Panc1 (cell line): ENCODE data around the gene EEF1A2. TPM values are rescaled to one million over a fixed set of nuclear protein-coding genes. Genes with fewer than 3 reads are reported as not detected.

ENCODE experiments used
- ATAC-seq: fragments of 200-7000 bp; cut with Tn5 transposase; 2 replicates; pipeline ENCODE4 v1.9.1; 2020; ENCODE audit warnings: mild to moderate bottlenecking, moderate library complexity
- BruUV-seq: library from RNA; stranded (reverse); fragments of 400-500 nt; replicated peaks from 2 replicates; lab custom pipeline; 2021; lab: Mats Ljungman, UMichigan
- CTCF ChIA-PET: fragments of 300-600 bp; sonication (Branson Sonifier 250); formaldehyde crosslinking; loops from one replicate; lab custom pipeline; 2022; ENCODE audit warnings: antibody characterized with exemption; lab: Charles Lee
- POLR2A ChIA-PET: fragments of 300-600 bp; sonication (Branson Sonifier 250); formaldehyde crosslinking; loops from one replicate; lab custom pipeline; 2022; ENCODE audit warnings: antibody characterized with exemption; lab: Charles Lee
- DNase-seq: peaks from one replicate; pipeline ENCODE4 v3.0.0-alpha.2; 2010; ENCODE audit warnings: low read depth, low spot score
- H3K27ac ChIP-seq: 2 replicates; pipeline ENCODE4 v1.5.1; 2011; ENCODE audit warnings: mild to moderate bottlenecking, low read length, inconsistent platforms
- H3K27me3 ChIP-seq: fragments of 200-500 bp; sonication (Bioruptor generic); 2 replicates; pipeline ENCODE4 v1.6.0; 2014; ENCODE audit warnings: low read length, inconsistent platforms; ENCODE audit not compliant: control insufficient read depth, insufficient read depth
- H3K36me3 ChIP-seq: fragments of 200-500 bp; sonication (Bioruptor generic); 2 replicates; pipeline ENCODE4 v1.5.1; 2014; ENCODE audit warnings: inconsistent platforms, mild to moderate bottlenecking, low read length, moderate library complexity; ENCODE audit not compliant: control insufficient read depth, insufficient read depth
- H3K4me1 ChIP-seq: 2 replicates; pipeline ENCODE4 v1.5.1; 2011; ENCODE audit warnings: inconsistent platforms, mild to moderate bottlenecking, low read length, moderate library complexity; ENCODE audit not compliant: control insufficient read depth, insufficient read depth
- H3K4me3 ChIP-seq, 2 experiments: 2 replicates each; pipeline ENCODE4 v1.5.1; 2011 to 2012; ENCODE audit warnings: low read depth in 2 of 2, low read length in 2 of 2, mild to moderate bottlenecking in 2 of 2, inconsistent platforms in 1 of 2, moderate library complexity in 1 of 2
- H3K9me3 ChIP-seq: fragments of 200-500 bp; sonication (Bioruptor generic); 2 replicates; pipeline ENCODE4 v1.5.1; 2014; ENCODE audit warnings: low read depth, mild to moderate bottlenecking, inconsistent platforms, low read length, moderate library complexity; ENCODE audit not compliant: control insufficient read depth, insufficient read depth
- POLR2AphosphoS5 ChIP-seq: IDR thresholded peaks from 2 replicates; pipeline ENCODE4 v1.6.1; 2012; ENCODE audit warnings: mild to moderate bottlenecking, low read depth, low read length, moderate library complexity
- SIN3A ChIP-seq: IDR thresholded peaks from 2 replicates; pipeline ENCODE4 v1.6.1; 2012; ENCODE audit warnings: low read depth, mild to moderate bottlenecking, low read length, moderate library complexity, borderline replicate concordance; ENCODE audit not compliant: insufficient read depth
- TCF7L2 ChIP-seq: IDR thresholded peaks from 2 replicates; pipeline ENCODE4 v1.6.1; 2011; ENCODE audit warnings: mild to moderate bottlenecking, low read depth, low read length, inconsistent platforms
- in situ Hi-C: cut with HindIII; loops from 2 replicates; pipeline ENCODE4 v1.10.0; 2016; ENCODE audit warnings: low sequenced_read_pairs, low pct_unique_long_range_greater_than_20kb
- intact Hi-C: fragments of 100-400 bp; cut with micrococcal nuclease; formaldehyde crosslinking; loops from one replicate; pipeline ENCODE4 v1.10.0; 2022; ENCODE audit not compliant: unreplicated experiment
- total RNA-seq: library from RNA; stranded (reverse); gene quantifications from one replicate; pipeline ENCODE4 v1.2.1, GENCODE V29; 2021; ENCODE audit not compliant: unreplicated experiment
- TF ChIP-seq, protein P1 (sequence below): fragments of 450-650 bp; IDR thresholded peaks from 2 replicates; pipeline ENCODE4 v1.5.1; 2017; ENCODE audit warnings: mild to moderate bottlenecking
- TF ChIP-seq, protein P2 (sequence below), 2 experiments: IDR thresholded peaks; 2 replicates each; pipeline ENCODE4 v1.6.1; 2011 to 2012; ENCODE audit warnings: low read depth in 2 of 2, control low read depth in 1 of 2, low read length in 1 of 2, mild to moderate bottlenecking in 1 of 2, moderate library complexity in 1 of 2; ENCODE audit not compliant: insufficient read depth in 1 of 2

Gene EEF1A2
- total RNA-seq, 1 experiment from 2014 or later: 178 TPM

DNA sequence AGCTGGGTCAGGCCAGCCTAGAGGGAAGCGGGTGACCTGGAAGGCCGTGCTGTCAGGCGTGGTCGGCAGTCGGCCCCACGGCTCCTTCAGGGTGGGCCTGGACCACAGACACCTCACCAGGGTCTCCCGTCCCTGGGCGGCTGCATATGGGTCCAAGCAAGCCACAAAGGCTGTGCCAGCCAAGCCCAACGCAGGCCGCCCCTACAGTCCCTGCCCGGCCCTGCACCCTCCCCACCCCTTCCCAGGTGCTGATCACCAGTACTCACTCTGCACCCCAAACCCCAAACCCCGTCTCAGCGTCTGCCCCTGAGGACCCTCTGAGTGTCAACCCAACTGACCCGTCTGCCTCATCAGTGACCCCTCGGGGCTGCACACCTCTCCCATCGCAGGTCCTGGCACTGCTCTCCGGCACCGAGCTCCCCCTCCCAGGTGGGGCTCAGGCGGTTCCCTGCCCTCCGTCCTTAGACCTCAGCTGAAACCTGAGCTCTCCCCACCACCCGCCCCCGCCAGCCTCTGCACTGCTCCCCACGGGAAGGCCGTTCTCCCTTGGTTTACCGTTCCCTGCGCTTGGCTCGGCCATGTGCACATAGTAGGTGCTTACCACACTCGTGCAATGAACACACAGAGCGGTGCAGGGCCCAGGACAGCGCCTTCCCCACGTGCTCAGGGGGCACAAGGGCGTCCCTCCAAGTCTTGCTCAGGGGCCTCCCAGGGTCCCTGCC, 20.2 kb upstream of the EEF1A2 start:
- ATAC-seq: no peak
- Histone ChIP-seq H3K27me3 (no peaks in the 10 kb centered on the region), H3K4me3 (peak overlapping the region; percentile 78 to 79), H3K27ac (peak overlapping the region; percentile 80), H3K4me1 (peaks cover 7% of the 10 kb centered on the region), H3K9me3 (no peaks in the 10 kb centered on the region), H3K36me3 (peaks cover 4% of the 10 kb centered on the region; the same call in 1 of the 2 replicates)
- ChIA-PET POLR2A (no interaction called here), CTCF (no interaction called here)
- TF ChIP-seq, protein P1, sequence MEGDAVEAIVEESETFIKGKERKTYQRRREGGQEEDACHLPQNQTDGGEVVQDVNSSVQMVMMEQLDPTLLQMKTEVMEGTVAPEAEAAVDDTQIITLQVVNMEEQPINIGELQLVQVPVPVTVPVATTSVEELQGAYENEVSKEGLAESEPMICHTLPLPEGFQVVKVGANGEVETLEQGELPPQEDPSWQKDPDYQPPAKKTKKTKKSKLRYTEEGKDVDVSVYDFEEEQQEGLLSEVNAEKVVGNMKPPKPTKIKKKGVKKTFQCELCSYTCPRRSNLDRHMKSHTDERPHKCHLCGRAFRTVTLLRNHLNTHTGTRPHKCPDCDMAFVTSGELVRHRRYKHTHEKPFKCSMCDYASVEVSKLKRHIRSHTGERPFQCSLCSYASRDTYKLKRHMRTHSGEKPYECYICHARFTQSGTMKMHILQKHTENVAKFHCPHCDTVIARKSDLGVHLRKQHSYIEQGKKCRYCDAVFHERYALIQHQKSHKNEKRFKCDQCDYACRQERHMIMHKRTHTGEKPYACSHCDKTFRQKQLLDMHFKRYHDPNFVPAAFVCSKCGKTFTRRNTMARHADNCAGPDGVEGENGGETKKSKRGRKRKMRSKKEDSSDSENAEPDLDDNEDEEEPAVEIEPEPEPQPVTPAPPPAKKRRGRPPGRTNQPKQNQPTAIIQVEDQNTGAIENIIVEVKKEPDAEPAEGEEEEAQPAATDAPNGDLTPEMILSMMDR: no peak
- no TSS peak for BruUV-seq
- DNase-seq: no peak
- intact Hi-C loops: no loop called here
- in situ Hi-C loops: no loop called here

DNA sequence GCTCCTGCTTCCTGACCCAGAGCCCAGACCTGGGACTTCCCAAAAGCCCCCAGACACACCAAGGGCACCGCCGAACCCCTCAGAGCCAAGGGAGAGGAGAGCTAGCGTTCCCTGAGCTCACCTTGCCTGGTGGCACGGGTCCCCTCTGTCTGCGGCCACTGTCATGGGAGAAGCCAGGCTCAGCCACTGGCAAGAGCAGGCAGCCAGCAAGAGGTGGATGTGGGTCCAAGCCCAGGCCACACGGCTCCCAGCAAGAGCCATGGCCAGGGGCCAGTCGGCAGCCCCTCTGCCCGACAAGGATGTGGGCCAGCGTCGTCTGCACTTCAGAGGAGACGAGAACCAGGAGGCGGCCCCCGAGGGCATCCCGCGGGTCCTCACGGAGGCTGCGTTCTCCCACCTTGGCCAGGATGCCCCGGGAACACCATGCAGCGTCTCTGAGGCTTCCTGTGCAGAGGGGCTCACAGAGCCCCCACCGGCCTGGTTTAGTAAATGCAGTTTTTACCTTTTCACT, 19.5 kb upstream of the EEF1A2 start:
- no peak for DNase-seq
- TF ChIP-seq SIN3A: no peak
- no peak for TF ChIP-seq POLR2AphosphoS5
- TF ChIP-seq, protein P2, sequence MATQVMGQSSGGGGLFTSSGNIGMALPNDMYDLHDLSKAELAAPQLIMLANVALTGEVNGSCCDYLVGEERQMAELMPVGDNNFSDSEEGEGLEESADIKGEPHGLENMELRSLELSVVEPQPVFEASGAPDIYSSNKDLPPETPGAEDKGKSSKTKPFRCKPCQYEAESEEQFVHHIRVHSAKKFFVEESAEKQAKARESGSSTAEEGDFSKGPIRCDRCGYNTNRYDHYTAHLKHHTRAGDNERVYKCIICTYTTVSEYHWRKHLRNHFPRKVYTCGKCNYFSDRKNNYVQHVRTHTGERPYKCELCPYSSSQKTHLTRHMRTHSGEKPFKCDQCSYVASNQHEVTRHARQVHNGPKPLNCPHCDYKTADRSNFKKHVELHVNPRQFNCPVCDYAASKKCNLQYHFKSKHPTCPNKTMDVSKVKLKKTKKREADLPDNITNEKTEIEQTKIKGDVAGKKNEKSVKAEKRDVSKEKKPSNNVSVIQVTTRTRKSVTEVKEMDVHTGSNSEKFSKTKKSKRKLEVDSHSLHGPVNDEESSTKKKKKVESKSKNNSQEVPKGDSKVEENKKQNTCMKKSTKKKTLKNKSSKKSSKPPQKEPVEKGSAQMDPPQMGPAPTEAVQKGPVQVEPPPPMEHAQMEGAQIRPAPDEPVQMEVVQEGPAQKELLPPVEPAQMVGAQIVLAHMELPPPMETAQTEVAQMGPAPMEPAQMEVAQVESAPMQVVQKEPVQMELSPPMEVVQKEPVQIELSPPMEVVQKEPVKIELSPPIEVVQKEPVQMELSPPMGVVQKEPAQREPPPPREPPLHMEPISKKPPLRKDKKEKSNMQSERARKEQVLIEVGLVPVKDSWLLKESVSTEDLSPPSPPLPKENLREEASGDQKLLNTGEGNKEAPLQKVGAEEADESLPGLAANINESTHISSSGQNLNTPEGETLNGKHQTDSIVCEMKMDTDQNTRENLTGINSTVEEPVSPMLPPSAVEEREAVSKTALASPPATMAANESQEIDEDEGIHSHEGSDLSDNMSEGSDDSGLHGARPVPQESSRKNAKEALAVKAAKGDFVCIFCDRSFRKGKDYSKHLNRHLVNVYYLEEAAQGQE (IDR thresholded peaks at IDR 0.05; ENCODE audit: insufficient read depth in 1 of 2, low read depth in 2 of 2, low read length in 1 of 2): no peak
- no peak for TF ChIP-seq TCF7L2
- TF ChIP-seq, protein P1: no peak
- POLR2A ChIA-PET: no interaction called here
- ATAC-seq: no peak
- no TSS peak for BruUV-seq
- intact Hi-C loops: no loop called here
- in situ Hi-C loops: no loop called here
- H3K36me3 ChIP-seq: peaks cover 4% of the 10 kb centered on the region; the same call in 1 of the 2 replicates
- no peak overlapping the region for H3K27ac ChIP-seq
- H3K4me1 ChIP-seq: peaks cover 7% of the 10 kb centered on the region
- no peak overlapping the region for H3K4me3 ChIP-seq
- CTCF ChIA-PET: no interaction called here
- no peaks in the 10 kb centered on the region for H3K27me3 ChIP-seq
- no peaks in the 10 kb centered on the region for H3K9me3 ChIP-seq
